ENCODE measurements around the gene DNAJB11.
"Not testable (repeated sequence)": the region's sequence is repeated elsewhere in the genome, so short reads cannot be mapped to it uniquely, and the experiment has no call there.

The DNAJB11 gene

DNA sequence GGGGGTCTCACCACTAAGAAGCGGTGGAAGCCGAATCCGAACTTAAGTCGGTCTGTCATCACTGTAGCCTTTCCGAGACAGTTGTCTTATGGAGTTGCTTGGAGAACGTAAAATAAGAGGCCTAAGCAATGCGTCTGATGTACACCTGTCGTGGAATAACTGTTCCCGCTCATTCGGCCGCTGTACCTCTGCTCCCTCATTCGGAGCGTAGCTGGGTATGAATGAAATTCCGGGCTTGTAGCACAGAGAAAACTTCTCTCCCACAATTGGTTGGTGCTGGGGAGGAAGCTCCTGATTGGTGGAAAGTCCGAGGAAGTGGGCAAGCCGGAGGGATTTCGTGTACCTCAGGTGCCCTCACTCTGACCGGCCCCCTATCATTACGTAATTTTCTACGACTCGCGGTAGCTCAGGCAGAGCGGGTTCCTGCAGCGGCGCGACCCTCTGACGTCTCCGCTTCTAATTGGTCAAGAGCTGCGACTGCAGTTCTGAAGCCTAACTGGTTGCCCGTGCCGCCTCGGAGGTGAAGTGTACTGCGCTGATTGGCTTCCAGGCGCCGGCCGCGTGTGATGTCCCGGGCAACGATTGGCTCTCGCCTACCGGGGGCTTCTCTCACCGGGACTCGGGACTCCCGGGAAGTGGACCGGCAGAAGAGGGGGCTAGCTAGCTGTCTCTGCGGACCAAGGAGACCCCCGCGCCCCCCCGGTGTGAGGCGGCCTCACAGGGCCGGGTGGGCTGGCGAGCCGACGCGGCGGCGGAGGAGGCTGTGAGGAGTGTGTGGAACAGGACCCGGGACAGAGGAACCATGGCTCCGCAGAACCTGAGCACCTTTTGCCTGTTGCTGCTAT is at the start of gene DNAJB11:
Gene DNAJB11, plus strand, starts transcription at position 625 of the 845 bp plus-strand sequence. Its CDS starts 178 bp downstream, at position 803.
- peak; percentile 100 for DNase-seq

GRCh38 chr3:186520957-186521842 is 49.3 kb upstream of the DNAJB11 start:
- no peak for DNase-seq

GRCh38 chr3:186523022-186523421 is 47.5 kb upstream of the DNAJB11 start:
- DNase-seq, result no peak

DNA sequence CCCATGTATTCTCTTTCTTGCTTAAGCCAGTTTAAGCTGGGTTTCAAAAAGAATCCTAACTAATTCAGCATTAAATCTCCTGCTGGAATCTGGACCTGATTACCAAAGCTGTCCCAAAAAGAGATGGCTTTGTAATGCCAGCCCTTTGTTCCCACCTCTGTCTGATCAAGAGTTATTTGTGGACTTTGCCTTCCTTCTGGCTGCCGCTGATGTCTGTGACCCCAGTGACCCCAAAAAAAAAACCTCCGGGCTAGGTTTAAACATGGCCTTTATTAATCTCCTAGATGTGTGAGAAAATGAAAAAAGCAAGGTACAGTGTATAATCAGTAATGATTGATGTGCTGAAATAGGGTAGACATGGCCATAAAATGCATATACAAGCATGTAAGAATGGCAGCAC is 47.1 kb upstream of the DNAJB11 start:
- DNase-seq, result no peak

DNA sequence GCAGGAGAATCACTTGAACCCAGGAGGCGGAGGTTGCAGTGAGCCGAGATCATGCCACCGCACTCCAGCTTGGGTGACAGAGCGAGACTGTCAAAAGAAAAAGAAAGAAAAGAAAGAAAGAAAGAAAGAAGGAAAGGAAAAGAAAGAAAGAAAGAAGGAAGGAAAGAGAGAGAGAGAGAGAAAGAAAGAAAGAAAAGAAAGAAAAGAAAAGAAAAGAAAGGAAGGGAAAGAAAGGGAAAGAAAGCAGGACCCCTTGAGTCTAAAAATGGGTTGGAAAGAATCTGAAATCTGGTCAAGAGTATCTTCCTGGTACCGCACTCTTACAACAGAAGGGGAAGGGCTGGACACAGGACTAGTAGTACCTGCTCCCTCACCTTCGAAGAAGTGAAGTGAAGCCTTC is 45.9 kb upstream of the DNAJB11 start:
- no peak for DNase-seq

GRCh38 chr3:186525369-186526255 is 44.9 kb upstream of the DNAJB11 start:
- no peak for DNase-seq

- DNase-seq, result no peak
These were observed 44.3 kb upstream of the DNAJB11 start for GRCh38 chr3:186526256-186526606.

- no peak for DNase-seq
These were observed 41.1 kb upstream of the DNAJB11 start for GRCh38 chr3:186529201-186529999.

DNA sequence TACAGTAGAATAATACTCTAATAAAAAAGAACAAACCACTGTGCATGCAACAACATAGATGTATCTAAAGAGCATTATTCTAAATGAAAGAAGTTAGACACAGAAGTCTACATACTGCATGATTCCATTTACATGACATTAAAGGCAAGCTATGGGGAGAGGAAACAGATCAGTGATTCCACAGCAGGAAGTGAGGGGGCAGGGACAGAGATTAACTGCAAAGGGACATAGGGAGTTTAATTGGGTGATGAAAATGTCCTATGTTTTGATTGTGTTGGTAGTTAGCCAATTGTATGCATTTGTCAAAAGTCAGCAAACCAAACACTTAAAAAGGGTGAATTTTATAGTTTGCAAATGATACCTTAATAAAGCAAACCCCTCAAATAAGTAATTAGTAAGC is 40.1 kb upstream of the DNAJB11 start:
- DNase-seq, result no peak

DNA sequence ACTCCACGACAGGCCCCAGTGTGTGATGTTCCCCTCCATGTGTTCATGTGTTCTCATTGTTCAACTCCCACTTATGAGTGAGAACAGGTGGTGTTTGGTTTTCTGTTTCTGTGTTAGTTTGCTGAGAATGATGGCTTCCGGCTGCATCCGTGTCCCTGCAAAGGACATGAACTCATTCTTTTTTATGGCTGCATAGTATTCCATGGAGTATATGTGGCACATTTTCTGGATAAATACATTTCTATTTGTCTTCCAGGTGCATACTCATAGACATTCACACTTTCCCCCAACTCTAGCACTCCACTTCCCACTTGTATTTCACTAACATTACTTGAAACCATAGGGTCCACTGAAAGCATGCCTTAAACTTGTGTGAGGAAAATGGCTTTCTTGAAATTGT is 38.8 kb upstream of the DNAJB11 start:
- not testable (repeated sequence) for DNase-seq

GRCh38 chr3:186532598-186533072 is 37.9 kb upstream of the DNAJB11 start:
- no peak for DNase-seq

DNA sequence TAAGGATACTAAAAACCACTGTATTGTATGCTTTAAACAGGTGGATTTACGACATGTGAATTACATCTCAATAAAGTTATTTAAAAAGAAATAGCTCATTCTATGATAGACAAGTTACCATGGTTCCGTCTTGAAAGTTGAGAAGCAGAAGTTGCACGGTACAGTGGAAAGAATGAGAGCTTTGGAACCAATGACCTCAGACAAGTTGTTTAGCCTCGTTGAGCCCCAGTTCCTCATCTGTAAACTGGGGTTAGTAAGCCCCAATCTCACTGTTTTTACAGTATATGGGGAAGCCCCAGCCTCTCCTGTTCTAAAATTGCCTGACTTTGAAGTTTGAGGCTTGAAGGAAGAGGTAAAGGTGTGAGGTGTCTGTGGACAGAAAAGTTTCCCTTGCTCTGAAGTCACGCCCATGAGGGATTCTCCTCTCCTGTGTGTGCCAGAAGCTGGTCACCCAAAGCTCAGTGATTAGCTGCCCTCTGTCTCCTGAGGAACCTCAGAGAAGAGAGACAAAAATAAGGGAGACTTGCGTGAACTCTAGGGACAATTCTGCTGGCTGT is 36.3 kb upstream of the DNAJB11 start:
- DNase-seq, result no peak

DNA sequence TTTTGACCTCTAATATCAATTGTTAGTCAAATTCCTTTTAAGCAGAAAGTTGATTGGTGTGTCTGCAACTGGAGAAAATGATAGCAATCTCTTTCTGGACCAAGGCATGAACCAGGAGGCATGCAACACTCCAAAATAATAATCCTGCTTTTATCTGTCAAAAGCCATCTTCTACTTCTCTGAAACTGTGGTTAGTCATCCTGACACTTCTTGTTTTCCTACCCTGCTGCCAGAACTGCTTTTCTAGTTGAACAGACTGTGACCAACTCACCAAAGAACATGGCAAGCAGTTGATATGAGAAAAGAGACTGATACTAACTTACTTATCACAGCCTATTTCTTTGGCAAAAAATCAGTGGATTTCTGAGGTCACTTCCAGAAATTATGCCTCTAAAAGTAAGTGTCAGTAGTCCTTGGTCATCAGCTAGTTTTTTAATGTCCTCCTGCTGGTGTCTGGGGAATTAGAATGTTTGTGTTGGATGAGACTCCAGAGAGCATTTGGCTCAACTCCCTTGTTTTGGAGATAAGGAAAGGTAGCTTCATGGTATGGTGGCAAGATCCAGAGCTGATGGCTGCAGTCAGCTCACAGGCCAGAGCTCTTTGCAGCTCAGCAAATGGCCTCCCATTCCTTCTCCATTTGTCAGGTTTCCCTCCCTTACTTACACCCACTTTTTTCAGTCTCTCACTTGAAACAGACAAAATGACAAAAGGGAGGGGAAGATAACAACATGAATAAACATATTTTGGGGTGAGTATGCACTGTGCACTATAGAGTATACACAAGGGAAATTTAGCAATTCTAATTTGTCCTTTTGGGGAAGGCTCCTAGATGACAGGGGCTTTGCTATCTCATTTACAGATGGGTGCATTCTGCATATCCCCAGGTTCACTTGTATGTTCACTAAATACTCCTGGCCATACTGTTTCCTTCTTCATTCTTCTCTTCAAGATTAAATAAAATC is 33.4 kb upstream of the DNAJB11 start:
- no peak for DNase-seq

- no peak for DNase-seq
These were observed 31.7 kb upstream of the DNAJB11 start for GRCh38 chr3:186538779-186539178.

DNA sequence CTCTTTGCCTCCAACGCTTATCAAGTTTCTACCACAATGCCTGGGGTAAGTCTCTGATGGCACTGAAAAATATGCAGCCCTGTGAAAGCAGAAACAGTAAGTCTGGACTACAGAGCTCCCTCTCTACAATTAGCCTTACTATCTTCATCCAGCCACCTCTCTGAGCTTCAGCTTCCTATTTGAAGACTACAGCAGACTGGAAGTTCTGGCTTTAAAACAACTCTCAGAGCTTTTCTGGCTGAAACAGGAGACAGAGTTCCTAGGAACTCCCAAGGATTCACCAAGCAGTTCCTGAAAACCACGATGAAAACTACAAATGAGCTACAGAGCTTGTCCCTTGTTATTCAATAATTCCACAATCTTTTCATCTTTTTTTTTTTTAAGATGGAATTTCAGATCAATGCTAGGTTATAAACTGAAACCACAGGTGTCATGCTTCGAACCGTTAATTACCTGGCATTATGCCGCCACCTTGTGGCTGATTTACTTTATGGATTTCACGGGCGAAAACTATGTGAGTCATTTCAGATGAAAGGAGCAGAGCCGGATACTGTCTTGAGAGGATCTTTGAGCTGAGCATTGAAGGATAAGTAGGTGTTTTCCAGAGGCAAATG is 30.2 kb upstream of the DNAJB11 start:
- DNase-seq, result peak; percentile 88

- no peak for DNase-seq
These were observed 29.7 kb upstream of the DNAJB11 start for GRCh38 chr3:186540835-186541226.

DNA sequence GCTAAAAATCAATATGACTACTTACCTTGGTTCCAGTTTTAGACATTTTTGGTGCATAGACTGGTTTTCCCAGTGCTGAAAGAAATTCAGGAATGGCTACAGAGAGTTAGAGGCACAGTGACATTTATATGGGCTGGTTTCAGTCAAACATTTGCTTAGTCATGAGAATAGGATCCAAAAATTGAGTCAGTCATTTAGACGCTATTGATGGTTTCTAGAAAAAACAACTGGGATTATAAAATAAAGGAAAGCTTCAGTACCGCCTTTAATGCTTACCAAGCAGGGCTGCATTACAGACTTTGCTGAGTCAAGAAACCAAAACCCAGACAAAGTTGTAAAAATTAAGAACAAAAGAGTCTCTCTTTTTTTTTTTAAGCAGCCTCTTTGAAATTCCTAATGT is 26.2 kb upstream of the DNAJB11 start, which contains the start of gene CRYGS:
Gene CRYGS, minus strand, starts transcription at position 100 of the 400 bp plus-strand sequence. Its CDS starts 54 bp downstream, at position 46.
- DNase-seq, result no peak

DNA sequence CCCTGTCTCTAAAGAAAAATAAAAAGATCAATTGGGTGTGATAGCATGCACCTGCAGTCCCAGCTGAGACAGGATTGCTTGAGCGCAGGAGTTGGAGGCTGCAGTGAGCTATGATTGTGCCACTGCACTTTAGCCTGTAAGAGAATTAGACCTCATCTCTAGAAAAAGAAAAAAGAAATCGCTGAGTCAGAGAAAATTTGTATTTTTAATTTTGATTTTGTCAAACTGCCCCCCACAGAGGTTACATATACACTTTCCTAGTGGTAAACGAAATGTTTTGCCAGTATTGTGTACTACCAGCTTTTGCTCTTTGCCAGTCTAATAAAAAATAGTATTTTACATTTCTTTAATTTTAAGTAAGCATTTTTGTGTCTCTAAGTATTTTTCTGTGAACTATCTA is 21.0 kb upstream of the DNAJB11 start:
- no peak for DNase-seq

DNA sequence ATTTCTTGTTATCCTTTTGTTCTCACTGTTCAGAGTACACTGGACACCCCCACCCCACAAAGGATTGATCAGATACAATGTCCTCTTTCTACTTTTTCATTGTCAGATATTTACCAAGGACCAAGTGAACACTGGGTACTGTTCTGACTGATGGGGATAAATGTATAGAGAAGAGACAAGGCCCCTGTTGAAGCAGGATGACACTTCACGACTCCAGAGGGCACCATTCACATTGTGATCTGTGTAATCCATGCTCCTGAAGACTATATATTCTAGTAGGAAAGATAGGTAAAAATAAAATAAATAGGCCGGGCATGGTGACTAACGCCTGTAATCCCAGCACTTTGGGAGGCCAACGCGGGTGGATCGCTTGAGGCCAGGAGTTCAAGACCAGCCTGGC is 19.1 kb upstream of the DNAJB11 start:
- no peak for DNase-seq
